H9 (cell line): ENCODE measurements around the gene HLA-DOB. TPM values are rescaled to one million over a fixed set of nuclear protein-coding genes. Genes with fewer than 3 reads are reported as not detected.

ENCODE experiments used
- DNase-seq: peaks from one replicate; pipeline ENCODE4 v3.0.0-alpha.2; 2017
- H2AFZ ChIP-seq: one replicate; pipeline ENCODE4 v1.6.1; 2013; ENCODE audit warnings: mild to moderate bottlenecking, low read length, control low read depth, moderate library complexity
- H2AK5ac ChIP-seq: 2 replicates; pipeline ENCODE4 v1.6.1; 2013; ENCODE audit warnings: low read length, control low read depth, mixed read lengths; ENCODE audit not compliant: insufficient read length
- H2BK120ac ChIP-seq: one replicate; pipeline ENCODE4 v1.6.1; 2013; ENCODE audit warnings: low read depth, mild to moderate bottlenecking, low read length, control low read depth, inconsistent platforms; ENCODE audit not compliant: poor library complexity, severe bottlenecking
- H2BK12ac ChIP-seq: 2 replicates; pipeline ENCODE4 v1.6.1; 2013; ENCODE audit warnings: low read length, control low read depth, mixed read lengths, low read depth; ENCODE audit not compliant: insufficient read length
- H2BK15ac ChIP-seq: 2 replicates; pipeline ENCODE4 v1.6.1; 2013; ENCODE audit warnings: low read depth, low read length, control low read depth
- H2BK20ac ChIP-seq: one replicate; pipeline ENCODE4 v1.6.1; 2013; ENCODE audit warnings: low read depth, mild to moderate bottlenecking, low read length, control low read depth, inconsistent platforms; ENCODE audit not compliant: poor library complexity, severe bottlenecking
- H2BK5ac ChIP-seq: 2 replicates; pipeline ENCODE4 v1.6.1; 2013; ENCODE audit warnings: low read length, control low read depth, mixed read lengths; ENCODE audit not compliant: insufficient read length
- H3K14ac ChIP-seq: 2 replicates; pipeline ENCODE4 v1.6.1; 2013; ENCODE audit warnings: low read length, control low read depth; ENCODE audit not compliant: insufficient read depth
- H3K18ac ChIP-seq: 2 replicates; pipeline ENCODE4 v1.6.1; 2013; ENCODE audit warnings: low read depth, mild to moderate bottlenecking, mixed read lengths, low read length, control low read depth; ENCODE audit not compliant: insufficient read length
- H3K23ac ChIP-seq: 2 replicates; pipeline ENCODE4 v1.6.1; 2013; ENCODE audit warnings: low read length, control low read depth, mixed read lengths, low read depth; ENCODE audit not compliant: insufficient read length
- H3K23me2 ChIP-seq: 2 replicates; pipeline ENCODE4 v1.6.1; 2013; ENCODE audit warnings: low read depth, mild to moderate bottlenecking, mixed read lengths, low read length, control low read depth; ENCODE audit not compliant: insufficient read length, poor library complexity, severe bottlenecking
- H3K27ac ChIP-seq: 2 replicates; pipeline ENCODE4 v1.5.1; 2013; ENCODE audit warnings: low read length, control low read depth, mixed read lengths, low read depth; ENCODE audit not compliant: insufficient read length
- H3K27me3 ChIP-seq: 2 replicates; pipeline ENCODE4 v1.6.1; 2013; ENCODE audit warnings: low read length, control low read depth, inconsistent platforms; ENCODE audit not compliant: insufficient read depth
- H3K4ac ChIP-seq: 2 replicates; pipeline ENCODE4 v1.6.1; 2013; ENCODE audit warnings: low read depth, mild to moderate bottlenecking, control low read depth, inconsistent platforms, low read length, moderate library complexity
- H3K4me1 ChIP-seq: 2 replicates; pipeline ENCODE4 v1.6.1; 2013; ENCODE audit warnings: low read length, control low read depth, inconsistent platforms; ENCODE audit not compliant: insufficient read depth
- H3K4me2 ChIP-seq: 2 replicates; pipeline ENCODE4 v1.6.1; 2013; ENCODE audit warnings: low read length, control low read depth, mixed read lengths; ENCODE audit not compliant: insufficient read length, insufficient read depth
- H3K56ac ChIP-seq: 2 replicates; pipeline ENCODE4 v1.6.1; 2013; ENCODE audit warnings: low read depth, mild to moderate bottlenecking, mixed read lengths, low read length, control low read depth; ENCODE audit not compliant: insufficient read length
- H3K79me1 ChIP-seq: 2 replicates; pipeline ENCODE4 v1.6.1; 2013; ENCODE audit warnings: low read depth, mild to moderate bottlenecking, moderate library complexity, low read length, control low read depth, inconsistent platforms; ENCODE audit not compliant: insufficient read depth, poor library complexity, severe bottlenecking
- H3K79me2 ChIP-seq: 2 replicates; pipeline ENCODE4 v1.6.1; 2013; ENCODE audit warnings: low read length, control low read depth, inconsistent platforms; ENCODE audit not compliant: insufficient read depth
- H3K9ac ChIP-seq: 2 replicates; pipeline ENCODE4 v1.6.1; 2013; ENCODE audit warnings: low read length, control low read depth, mixed read lengths; ENCODE audit not compliant: insufficient read length; ENCODE audit errors: extremely low read depth
- H3K9me3 ChIP-seq: one replicate; pipeline ENCODE4 v1.6.1; 2013; ENCODE audit warnings: low read depth, low read length, inconsistent platforms; ENCODE audit not compliant: control insufficient read depth
- H3T11ph ChIP-seq: one replicate; pipeline ENCODE4 v1.6.1; 2013; ENCODE audit warnings: mild to moderate bottlenecking, low read length, control low read depth, inconsistent platforms
- H4K20me1 ChIP-seq: one replicate; pipeline ENCODE4 v1.6.1; 2013; ENCODE audit not compliant: control insufficient read depth, insufficient read length, insufficient read depth
- H4K5ac ChIP-seq: 2 replicates; pipeline ENCODE4 v1.6.1; 2013; ENCODE audit warnings: low read depth, mild to moderate bottlenecking, mixed read lengths, low read length, control low read depth; ENCODE audit not compliant: insufficient read length
- H4K8ac ChIP-seq: replicated peaks from 2 replicates; pipeline ENCODE4 v1.6.1; 2013; ENCODE audit warnings: low read length, control low read depth, mixed read lengths, low read depth; ENCODE audit not compliant: insufficient read length
- H4K91ac ChIP-seq: 2 replicates; pipeline ENCODE4 v1.6.1; 2013; ENCODE audit warnings: low read depth, mild to moderate bottlenecking, moderate library complexity, mixed read lengths, low read length, control low read depth; ENCODE audit not compliant: insufficient read length
- H3K27ac Mint-ChIP-seq, 3 experiments: 2 replicates in 2 of 3; 3 replicates in 1 of 3; pipeline ENCODE4 v1.8.0; 2020 to 2021; ENCODE audit warnings: mixed read lengths in 3 of 3, mild to moderate bottlenecking in 1 of 3, moderate library complexity in 1 of 3
- H3K27me3 Mint-ChIP-seq: 2 replicates; pipeline ENCODE4 v1.8.0; 2021; ENCODE audit warnings: low read depth, mild to moderate bottlenecking, moderate library complexity, mixed read lengths
- H3K36me3 Mint-ChIP-seq, 3 experiments: 2 replicates in 2 of 3; 3 replicates in 1 of 3; pipeline ENCODE4 v1.8.0; 2020 to 2021; ENCODE audit warnings: low read depth in 3 of 3, mixed read lengths in 3 of 3; ENCODE audit not compliant: insufficient read depth in 1 of 3
- H3K4me1 Mint-ChIP-seq, 2 experiments: 2 replicates each; pipeline ENCODE4 v1.8.0; 2020; ENCODE audit warnings: mixed read lengths in 2 of 2
- H3K4me3 Mint-ChIP-seq, 2 experiments: 2 replicates in 1 of 2; 3 replicates in 1 of 2; pipeline ENCODE4 v1.8.0; 2020 to 2021; ENCODE audit warnings: mild to moderate bottlenecking in 2 of 2, mixed read lengths in 2 of 2, moderate library complexity in 1 of 2
- H3K9me3 Mint-ChIP-seq, 2 experiments: 2 replicates in 1 of 2; 3 replicates in 1 of 2; pipeline ENCODE4 v1.8.0; 2020; ENCODE audit warnings: mild to moderate bottlenecking in 2 of 2, mixed read lengths in 2 of 2, moderate library complexity in 1 of 2
- WGBS: extraction: QIAGEN DNeasy Blood & Tissue Kit; methylation state at CpG from one replicate; pipeline ENCODE4 v1.1.7; 2013; ENCODE audit warnings: missing lambda C conversion rate, low lambda C conversion rate, mixed read lengths; ENCODE audit not compliant: insufficient read length; ENCODE audit errors: extremely low coverage; 5-methylcytosine and 5-hydroxymethylcytosine counted together
- total RNA-seq: library from RNA; stranded (reverse); gene quantifications from 2 replicates; pipeline ENCODE4 v1.2.1, GENCODE V29; 2021
- TF ChIP-seq, protein P1 (sequence below): fragments of 200-600 bp; sonication (generic); conservative IDR thresholded peaks from 3 replicates; pipeline ENCODE4 v1.8.0; 2021; ENCODE audit warnings: antibody characterized with exemption, mild to moderate bottlenecking

The HLA-DOB gene
- total RNA-seq, 1 experiment from 2014 or later, result 0.20 TPM

DNA sequence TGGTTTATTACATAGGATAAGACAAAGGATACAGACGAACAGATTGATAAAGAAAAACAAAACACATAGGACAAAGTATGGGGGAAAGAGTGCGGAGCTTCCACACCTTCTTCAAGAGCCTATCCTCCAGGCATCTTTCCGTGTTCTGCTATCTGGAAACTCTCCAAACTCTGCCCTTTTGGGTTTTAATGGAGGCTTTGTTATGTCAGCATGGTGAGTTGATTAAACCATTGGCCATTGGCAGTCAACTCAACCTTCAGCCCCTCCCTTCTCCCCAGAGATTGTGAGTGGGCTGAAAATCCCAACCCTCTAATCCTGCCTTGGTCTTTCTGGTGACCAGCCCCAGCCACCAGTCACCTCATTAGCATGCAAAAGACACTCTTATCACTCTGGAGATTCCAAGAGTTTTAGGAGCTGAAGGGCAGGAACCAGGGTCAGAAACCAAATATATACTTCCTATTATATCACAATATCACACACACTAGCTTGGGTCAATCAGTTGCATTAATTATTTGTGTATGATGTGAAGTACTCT lies 23.8 kb downstream of the HLA-DOB start:
- no CpG with 5 or more reads among the region's 3 CpGs for WGBS
- Histone ChIP-seq H3K56ac (no peak overlapping the region), H3K23ac (no peak overlapping the region), H3K79me2 (no peaks in the 10 kb centered on the region), H3K9me3 (no peaks in the 10 kb centered on the region), H4K8ac (no peak overlapping the region), H4K91ac (no peak overlapping the region), H2AK5ac (no peak overlapping the region), H3T11ph (no peak overlapping the region), H4K5ac (no peak overlapping the region), H3K23me2 (no peaks in the 10 kb centered on the region), H3K9ac (no peak overlapping the region), H2BK5ac (no peak overlapping the region), H3K18ac (no peak overlapping the region), H4K20me1 (no peaks in the 10 kb centered on the region), H3K79me1 (no peaks in the 10 kb centered on the region), H2BK20ac (no peak overlapping the region), H3K4me1 (no peaks in the 10 kb centered on the region), H3K27me3 (no peaks in the 10 kb centered on the region), H3K4me2 (no peak overlapping the region), H2BK12ac (no peak overlapping the region), H3K4ac (no peak overlapping the region), H2AFZ (no peak overlapping the region), H2BK15ac (no peak overlapping the region), H3K27ac (no peak overlapping the region), H3K14ac (no peak overlapping the region), H2BK120ac (no peak overlapping the region)
- H3K4me1 Mint-ChIP-seq, result peaks cover 16 to 18% of the 10 kb centered on the region in 2 experiments
- peaks cover 14% of the 10 kb centered on the region for H3K27me3 Mint-ChIP-seq
- H3K4me3 Mint-ChIP-seq, result no peak overlapping the region
- no peak for DNase-seq
- H3K9me3 Mint-ChIP-seq, result no peaks in the 10 kb centered on the region; a peak in 1 of 5 replicates
- H3K36me3 Mint-ChIP-seq, result no peaks in the 10 kb centered on the region
- TF ChIP-seq, protein P1, sequence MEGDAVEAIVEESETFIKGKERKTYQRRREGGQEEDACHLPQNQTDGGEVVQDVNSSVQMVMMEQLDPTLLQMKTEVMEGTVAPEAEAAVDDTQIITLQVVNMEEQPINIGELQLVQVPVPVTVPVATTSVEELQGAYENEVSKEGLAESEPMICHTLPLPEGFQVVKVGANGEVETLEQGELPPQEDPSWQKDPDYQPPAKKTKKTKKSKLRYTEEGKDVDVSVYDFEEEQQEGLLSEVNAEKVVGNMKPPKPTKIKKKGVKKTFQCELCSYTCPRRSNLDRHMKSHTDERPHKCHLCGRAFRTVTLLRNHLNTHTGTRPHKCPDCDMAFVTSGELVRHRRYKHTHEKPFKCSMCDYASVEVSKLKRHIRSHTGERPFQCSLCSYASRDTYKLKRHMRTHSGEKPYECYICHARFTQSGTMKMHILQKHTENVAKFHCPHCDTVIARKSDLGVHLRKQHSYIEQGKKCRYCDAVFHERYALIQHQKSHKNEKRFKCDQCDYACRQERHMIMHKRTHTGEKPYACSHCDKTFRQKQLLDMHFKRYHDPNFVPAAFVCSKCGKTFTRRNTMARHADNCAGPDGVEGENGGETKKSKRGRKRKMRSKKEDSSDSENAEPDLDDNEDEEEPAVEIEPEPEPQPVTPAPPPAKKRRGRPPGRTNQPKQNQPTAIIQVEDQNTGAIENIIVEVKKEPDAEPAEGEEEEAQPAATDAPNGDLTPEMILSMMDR, result no peak
- no peak overlapping the region for H3K27ac Mint-ChIP-seq
